Measurements from ENCODE around the gene CLCN2. TPM values are rescaled to one million over a fixed set of nuclear protein-coding genes. Genes with fewer than 3 reads are reported as not detected.

The CLCN2 gene
- total and polyA plus RNA-seq, 2 of the 8 experiments (the other 6 are each of a cell fraction or from before 2014, with no cell fraction given): 13.7 to 16.1 TPM

DNA sequence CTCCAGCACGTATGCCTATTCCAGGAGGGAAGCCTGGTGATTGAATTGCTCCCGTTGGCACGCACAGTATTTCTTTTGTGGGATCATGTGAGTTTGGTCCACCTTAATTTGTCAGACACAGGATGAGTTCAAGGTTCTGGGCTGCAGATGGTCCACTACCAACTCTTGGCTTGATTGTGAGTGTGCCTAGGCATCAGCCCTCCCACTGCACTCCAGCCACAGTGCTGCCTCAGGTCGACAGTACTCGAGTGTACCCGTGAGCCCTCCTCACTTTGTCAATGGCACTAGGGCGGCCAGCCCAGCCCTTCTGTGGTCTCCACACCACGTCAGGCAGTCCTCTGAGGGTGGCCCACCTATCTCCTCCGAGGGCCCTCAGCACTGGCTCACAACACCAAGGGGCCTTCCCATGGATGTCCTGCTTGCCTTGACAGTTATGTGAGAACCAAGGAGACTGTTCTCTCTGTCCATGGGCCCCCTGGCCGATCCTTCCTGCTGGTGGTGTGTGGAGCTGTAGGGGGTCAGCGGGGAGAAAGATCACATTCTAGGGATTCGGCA lies 48.6 kb upstream of the CLCN2 start (continued):
- TF ChIP-seq RBBP5 (IDR thresholded peaks at IDR 0.05; ENCODE audit: borderline replicate concordance, low read depth, low read length): no peak
- no peak for TF ChIP-seq NANOG (IDR thresholded peaks at IDR 0.05; ENCODE audit: insufficient read depth, low read depth, low read length, poor library complexity, severe bottlenecking)
- no peak for TF ChIP-seq BACH1 (IDR thresholded peaks at IDR 0.05; ENCODE audit: low read length)
